Activated CD8-positive, alpha-beta memory T cell treated with anti-CD3 and anti-CD28 coated beads for 1 hour (primary cell): ENCODE measurements around the gene SLC7A8.
A peak's percentile ranks its signal among the peaks of the same experiment; 100 is the strongest.
"Not testable (repeated sequence)": the region's sequence is repeated elsewhere in the genome, so short reads cannot be mapped to it uniquely, and the experiment has no call there.

Experiments
- DNase-seq, 2 donors: peaks; one replicate each; pipeline ENCODE4 v3.0.0-alpha.2; 2020; ENCODE audit warnings: low read depth in 1 of 2; ENCODE audit errors: extremely low read depth in 1 of 2

Gene SLC7A8

DNA sequence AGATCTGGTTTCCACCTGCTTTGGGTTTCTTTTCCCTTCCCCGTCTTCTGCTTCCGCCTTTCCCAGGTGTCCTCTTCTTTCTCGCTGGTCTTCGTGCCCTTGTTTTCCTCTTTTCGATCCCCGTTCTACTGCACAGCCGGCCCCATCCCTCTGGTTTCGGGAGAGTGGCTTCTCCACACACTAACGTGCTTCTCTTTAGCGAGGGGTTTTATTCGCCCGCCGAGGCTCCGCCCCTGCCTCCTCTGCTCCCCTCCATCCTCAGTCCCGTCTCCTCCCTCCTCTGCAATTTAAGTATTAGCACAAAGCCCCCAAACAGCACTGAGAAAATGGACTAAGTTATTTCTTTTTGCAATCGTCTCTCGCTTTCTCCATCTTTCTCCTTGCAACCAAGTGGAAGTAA is at the start of gene SLC7A8:
Gene SLC7A8 (minus strand): TSS at position 182 of the 400 bp plus-strand sequence. CDS start 746 bp downstream, outside the sequence.
- DNase-seq: peak in 1 of 2 donors; percentile 22

DNA sequence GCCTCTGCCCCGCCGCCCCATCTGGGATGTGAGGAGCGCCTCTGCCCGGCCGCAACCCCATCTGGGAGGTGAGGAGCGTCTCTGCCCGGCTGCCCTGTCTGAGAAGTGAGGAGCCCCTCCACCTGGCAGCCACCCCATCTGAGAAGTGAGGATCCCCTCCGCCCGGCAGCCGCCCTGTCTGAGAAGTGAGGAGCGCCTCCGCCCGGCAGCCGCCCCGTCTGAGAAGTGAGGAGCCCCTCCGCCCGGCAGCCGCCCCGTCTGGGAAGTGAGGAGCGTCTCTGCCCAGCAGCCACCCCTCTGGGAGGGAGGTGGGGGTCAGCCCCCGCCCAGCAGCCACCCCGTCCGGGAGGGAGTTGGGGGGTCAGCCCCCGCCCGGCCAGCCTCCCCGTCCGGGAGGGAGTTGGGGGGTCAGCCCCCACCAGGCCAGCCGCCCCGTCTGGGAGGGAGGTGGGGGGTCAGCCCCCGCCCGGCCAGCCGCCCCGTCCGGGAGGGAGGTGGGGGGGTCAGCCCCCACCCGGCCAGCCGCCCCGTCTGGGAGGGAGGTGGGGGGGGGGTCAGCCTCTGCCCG is 48.9 kb upstream of the SLC7A8 start:
- not testable (repeated sequence) for DNase-seq

DNA sequence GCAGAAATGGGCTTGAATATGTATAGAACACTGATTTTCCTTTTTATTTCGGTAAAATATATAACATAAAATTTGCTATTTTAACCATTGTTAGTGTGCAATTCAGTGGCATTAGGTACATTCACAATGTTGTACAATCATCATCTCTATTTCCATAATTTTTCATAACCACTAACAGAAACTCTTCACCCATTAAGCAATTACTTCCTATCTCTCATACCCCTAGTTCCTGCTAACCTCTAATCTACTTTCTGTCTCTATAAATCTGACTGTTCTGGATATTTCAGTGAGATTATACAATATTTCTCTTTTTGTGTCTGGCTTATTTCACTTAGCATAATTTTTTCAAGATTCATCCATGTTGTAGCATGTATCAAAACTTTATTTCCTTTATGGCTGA is 45.4 kb upstream of the SLC7A8 start:
- DNase-seq: no peak

DNA sequence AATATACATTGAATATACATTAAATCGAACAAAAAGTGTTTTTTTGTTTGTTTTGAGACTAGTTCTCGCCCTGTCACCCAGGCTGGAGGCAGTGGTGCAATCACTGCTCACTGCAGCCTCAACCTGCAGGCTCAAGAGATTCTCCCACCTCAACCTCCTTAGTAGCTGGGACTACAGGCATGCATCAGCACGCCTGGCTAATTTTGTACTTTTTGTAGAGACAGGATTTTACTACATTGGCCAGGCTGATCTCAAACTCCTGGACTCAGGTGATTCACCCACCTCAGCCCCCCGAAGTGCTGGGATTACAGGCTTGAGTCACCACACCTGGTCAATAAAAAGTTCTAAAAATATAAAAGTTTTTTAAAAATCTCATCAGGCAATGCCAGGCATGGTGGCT is 44.1 kb upstream of the SLC7A8 start:
- no peak for DNase-seq

DNA sequence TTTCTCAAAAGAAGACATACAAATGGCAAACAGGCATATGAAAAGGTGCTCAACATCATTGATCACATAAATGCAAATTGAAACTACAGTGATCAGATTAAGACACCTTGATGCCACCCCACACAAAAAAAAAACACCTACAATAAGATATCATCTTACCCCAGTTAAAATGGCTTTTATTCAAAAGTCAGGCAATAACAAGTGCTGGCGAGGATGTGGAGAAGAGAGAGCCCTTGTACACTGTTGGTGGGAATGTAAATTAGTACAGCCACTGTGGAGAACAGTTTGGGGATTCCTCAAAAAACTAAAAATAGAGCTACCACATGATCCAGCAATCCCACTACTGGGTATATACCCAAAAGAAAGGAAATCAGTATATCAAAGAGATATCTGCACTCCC is 41.5 kb upstream of the SLC7A8 start:
- not testable (repeated sequence) for DNase-seq

DNA sequence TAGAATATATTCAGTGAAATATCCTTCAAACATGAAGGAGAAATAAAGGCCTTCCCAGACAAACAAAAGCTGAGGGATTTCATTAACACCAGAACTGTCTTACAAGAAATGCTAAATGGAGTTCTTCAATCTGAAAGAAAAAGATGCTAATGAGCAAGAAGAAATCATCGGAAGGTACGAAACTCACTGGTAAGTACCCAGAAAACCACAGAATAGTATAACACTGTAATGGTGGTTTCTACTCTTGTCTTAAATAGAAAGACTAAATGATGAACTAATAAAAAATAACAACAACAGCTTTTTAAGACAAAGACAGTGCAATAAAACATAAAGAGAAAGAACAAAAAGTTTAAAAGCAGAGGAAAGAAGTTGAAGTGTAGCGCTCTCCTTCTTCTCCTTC is 35.6 kb upstream of the SLC7A8 start:
- DNase-seq: no peak

DNA sequence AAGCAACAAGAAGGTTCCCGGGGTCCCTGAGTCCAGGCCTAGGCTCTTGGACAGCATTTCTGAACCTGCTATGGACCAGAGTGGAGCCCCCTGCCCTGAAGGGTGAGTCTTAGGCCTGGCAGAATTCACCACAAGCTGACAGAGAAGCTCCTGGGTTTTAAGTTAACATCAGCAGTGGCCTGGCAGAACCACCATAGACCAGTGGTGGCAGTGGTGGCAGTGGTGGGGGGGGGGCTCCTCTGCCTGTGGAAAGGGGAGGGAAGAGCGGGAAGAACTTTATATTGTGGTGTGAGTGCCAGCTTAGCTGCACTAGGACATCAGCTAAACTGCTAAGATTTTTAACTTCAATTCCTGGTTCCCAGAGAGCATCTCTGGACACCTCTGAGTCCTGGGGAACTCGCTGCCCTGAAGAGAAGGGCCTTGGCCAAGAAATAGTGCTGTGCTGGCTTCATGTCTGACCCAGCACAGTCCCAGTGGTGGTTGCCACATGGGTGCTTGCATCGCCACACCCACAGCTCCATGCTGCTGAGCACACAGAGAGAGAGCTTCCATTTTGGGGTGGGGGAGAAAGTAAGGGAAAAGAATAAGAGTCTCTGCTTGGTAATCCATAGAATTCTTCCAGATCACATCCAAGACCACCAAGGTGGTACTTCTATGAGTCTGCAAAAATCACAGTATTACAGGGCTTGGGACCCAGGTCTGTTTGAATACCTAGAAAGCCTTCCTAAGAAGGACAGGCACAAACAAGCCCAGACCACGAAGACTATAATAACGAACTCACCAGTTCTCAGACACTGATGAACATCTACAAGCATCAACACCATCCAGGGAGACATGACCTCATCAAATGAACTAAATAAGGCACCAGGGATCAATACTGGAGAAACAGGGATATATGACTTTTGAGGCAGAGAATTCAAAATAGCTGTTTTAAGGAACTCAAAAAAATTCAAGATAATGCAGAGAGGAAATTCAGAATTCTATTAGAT is 33.9 kb upstream of the SLC7A8 start:
- no peak for DNase-seq

DNA sequence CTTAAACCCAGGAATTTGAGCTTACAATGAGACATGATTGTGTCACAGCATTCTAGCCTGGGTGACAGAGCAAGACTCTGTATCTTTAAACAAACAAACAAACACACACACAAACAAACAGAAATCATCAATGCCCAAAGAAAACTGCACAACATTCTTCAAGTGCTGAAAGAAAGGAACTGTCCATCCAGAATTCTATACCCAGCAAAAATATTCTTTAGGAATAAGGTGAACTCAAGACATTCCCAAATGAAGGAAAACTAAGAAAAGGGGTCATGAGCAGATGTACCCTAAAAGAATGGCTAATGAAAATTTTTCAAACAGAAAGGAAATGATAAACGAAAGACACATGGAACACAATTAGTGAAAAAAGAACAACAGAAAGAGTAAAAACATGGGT is 32.0 kb upstream of the SLC7A8 start:
- no peak for DNase-seq

DNA sequence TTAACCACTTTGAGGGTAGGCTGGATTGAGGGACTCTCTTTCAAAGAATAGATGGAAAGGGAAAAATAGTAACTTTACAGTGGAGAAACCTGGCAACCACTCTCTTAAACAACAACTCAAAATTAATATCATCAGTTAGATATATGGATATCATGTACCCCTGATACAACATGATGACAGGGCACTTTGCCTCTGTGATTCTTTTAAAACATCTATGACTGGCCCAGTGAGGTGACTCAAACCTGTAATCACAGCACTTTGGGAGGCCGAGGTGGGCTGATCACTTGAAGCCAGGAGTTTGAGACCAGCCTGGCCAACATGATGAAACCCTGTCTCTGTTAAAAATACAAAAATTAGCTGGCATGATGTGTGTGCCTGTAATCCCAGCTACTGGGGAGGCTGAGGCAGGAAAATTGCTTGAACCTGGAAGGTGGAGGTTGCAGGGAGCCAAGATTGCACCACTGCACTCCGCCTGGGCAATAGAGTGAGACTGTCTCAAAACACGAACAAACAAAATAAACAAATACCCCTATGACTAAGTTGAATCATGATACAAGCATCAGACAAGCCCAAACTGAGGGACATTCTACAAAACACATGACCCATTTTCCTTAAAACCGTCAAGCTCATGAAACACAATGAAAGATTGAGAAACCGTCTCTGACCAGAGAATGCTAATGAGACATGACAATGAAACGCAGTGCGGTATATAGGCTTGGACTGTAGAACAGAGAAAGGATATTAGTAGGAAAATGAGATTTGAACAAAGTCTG is 26.4 kb upstream of the SLC7A8 start:
- no peak for DNase-seq

DNA sequence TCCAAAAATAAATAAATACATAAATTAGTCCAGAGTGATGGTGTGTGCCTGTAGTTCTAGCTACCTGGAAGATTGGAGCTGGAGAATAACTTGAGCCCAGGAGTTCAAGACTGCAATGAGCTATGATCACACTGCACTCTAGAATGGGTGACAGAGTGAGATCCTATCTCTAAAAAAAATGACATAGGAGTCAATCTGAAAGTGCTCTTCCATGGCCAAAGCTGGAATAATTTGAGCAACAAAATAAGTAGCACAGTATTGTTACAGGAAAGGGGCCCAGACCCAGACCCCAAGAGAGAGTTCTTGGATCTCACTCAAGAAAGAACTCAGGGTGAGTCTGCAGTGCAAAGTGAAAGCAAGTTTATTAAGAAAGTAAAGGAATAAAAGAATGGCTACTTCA is 24.9 kb upstream of the SLC7A8 start:
- no peak for DNase-seq

DNA sequence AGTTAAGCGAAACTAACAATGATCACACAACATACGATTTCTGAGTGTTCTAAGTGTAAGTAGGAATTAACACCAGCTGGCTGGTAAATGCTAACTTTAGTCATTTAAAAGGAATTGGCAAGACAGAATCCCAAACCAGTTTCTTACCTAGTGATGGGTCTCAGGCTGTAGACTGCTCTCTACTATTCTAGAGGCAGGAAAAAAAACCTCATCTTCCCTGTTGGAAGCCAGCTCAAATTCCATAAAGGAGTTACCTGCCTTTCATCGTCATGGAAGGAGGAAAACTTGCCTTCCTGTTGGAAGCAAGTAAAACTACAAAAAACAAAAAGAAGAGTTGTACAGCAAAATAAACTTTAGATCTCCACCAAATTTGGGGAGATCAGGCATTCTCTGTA is 23.7 kb upstream of the SLC7A8 start:
- no peak for DNase-seq

DNA sequence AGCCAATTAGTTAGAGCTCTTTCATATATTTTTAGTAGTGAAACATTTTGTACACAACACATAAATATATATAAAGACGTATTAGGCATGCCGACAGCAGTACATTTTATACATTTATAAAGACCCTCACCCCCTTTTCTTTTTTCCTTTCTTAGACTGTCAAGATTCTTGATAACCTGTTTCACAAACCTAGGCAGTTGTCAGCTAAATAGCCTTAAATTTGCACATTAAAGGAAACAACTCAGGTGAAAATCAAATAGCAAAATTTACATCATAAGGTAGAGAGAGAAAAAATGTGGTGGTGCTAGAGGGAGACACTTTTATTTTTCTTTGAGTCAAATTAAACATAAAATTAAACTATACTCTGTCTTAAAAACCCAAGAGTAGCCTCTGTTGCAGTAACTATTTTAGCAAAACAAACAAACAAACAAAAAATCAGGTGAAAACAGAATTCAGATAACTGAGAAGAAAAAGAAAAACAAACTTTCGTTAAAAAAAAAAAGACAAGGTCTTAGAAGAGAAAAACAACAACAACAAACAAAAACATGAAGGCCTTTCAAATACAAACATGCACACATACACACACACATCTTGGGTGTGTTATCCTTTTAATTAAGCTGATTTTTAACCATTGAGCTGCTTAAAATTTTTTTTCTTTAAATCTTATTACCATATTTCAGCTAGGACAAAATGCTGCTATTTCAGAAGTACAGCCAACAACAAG is 23.1 kb upstream of the SLC7A8 start:
- no peak for DNase-seq

DNA sequence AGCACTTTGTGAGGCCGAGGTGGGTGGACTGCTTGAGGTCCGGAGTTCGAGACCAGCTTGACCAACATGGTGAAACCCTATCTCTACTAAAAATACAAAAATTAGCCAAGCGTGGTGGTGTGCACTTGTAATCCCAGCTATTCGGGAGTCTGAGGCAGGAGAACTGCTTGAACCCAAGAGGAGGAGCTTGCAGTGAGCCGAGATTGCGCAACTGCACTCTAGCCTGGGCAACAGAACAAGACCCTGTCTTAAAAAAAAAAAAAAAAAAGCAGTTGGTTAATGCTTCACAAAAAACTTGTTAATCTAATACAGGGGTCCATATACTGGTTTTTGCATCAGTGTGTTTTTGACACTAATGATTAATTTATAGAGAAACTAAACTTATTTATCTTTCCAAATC is 18.5 kb upstream of the SLC7A8 start:
- DNase-seq: no peak

DNA sequence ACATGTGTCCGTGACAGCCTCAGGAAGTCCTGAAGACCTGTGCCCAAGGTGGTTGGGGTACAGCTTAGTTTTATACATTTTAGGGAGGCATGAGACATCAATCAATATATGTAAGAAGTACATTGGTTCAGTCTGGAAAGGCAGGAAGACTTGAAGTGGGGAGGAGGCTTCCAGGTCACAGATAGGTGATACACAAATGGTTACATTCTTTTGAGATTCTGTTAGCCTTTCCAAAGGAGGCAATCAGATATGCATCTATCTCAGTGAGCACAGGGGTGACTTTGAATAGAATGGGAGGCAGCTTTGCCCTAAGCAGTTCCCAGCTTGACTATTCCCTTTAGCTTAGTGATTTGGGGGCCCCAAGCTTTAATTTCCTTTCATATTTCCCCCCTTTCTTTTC is 15.7 kb upstream of the SLC7A8 start:
- DNase-seq: not testable (repeated sequence)

DNA sequence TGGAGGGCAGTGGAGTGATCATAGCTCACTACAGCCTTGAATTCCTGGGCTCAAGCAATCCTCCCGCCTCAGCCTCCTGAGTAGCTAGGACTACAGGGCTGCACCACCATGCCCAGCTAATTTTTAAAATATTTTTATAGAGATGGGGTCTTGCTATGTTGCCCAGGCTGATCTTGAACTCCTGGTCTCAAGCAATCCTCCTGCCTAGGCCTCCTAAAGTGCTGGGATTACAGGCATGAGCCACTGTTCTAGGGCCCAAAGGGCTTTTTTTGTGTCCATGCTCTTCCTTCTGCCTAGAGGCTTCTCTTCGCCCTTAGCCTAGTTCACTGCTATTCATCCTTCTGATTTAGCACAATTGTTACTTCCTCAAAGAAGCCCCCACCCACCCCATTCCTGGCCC is 13.0 kb upstream of the SLC7A8 start:
- DNase-seq: not testable (repeated sequence)

DNA sequence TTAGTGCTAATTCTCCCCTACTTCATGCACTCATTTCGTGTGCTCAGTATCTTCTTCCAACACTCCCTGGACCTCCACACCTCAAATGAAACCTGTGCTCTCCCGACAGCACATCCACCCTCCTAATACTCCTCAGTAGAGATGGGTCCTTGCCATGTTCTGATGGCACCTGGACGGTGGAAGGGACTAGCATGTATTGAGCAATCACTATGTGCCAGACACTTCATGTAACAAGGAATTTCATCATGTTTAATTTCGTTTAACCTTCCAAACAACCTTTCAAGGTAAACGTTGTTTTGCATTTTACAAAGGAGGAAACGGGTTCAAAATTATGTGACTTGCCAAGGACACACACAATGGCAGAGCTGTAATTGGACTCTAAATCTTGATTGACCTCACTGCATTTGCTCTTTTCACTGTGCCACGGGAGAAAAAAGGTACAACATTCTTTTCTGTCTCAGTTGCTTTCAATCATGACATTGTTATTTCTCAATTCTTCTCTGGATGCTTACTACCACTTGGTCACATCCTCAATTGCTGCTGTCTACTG is 12.2 kb upstream of the SLC7A8 start:
- no peak for DNase-seq

DNA sequence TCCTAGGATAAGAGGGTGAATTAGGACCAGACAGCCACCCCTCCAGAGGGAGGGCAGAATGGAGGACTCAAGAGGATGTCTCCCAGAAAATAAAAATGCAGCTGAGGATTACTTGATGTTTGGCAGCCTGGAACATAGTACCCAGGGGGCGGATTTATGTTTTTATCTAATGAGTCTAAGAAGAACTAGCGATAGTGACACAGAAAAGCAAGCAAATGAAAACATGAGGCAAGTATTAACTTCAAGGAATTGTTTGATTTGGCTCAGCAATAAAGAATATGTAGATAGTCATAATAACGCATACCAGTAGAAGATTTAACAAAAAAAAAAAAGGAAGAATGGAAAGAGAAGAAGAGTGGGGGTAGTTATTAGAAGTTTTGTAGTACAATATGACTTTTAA is 10.0 kb upstream of the SLC7A8 start:
- no peak for DNase-seq

DNA sequence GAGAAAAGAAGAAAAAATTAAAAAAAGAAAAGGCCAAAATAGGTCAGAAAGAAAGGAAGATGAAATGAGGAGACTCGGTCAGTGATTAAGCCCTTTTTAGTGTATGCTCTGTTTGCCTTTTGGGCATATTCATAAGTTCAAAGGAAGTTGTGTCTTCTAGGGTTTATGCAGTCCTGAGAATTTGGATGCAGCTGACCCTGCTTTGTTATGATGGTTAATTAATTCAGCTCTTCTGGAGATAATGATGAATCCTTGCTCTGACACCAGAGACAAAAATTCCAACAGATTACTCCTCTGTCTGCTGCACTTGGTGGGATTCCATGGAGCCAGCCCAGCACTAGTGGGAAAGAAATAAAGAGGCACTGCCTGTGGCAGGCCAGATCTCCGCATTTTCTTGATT is 4.5 kb upstream of the SLC7A8 start:
- DNase-seq: no peak

DNA sequence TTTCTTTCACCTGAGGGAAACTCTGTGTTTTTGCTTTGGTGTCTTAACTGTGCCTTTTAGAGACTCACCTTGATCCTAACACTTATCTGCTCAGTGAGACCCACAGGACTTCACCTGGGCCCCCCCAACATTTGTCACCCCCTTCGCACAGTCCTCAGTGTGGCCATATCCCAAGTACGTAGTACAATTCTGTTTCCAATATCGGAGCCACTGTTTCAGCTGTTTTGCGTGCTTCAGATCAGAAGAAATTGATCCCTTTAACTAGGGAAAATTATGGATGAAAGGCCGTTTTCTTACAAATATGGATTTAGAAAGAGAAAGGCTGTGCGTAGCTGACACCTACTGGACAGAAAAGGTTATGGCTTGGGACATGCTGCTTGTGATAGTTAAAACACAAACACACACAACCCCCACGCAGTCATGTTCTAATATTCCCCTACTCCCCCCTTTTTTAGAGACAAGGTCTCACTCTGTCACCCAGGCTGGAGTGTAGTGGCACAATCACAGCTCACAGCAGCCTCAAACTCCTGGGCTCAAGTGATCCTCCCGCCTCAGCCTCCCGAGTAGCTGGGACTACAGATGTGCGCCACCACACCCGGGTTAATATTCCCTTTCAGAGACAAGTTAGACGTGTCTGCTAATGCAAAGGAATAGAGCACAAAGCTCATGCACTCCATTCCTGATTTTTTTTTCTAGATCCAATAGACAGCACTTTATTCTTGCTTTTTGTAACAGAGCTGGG is 3.6 kb upstream of the SLC7A8 start:
- DNase-seq: no peak

DNA sequence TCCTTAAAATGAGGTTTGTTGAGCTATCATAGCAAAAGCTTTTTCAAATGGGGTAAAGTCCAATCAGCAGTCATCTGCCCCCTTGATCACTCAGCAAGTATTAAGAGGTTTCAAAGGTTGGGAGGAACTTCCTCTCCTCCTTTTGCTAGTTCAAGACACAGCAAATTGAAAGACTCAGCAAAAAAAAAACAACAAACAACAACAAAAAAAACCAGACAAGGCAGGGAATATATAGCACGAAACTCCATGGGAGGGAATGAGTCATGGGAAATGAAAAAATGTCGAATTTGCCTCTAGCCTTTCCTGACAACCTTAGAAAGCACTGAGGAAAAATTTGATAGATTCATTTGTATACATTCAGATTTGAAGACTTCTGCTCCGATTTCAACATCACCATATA is 1.6 kb upstream of the SLC7A8 start:
- DNase-seq: no peak
